Stimulated activated CD4-positive, alpha-beta T cell treated with anti-CD3 and anti-CD28 coated beads, Interleukin-2, amount 100 ng/mL, for 24 hours (primary cell): ENCODE results near the gene HPD.
"Not testable (repeated sequence)": the region's sequence is repeated elsewhere in the genome, so short reads cannot be mapped to it uniquely, and the experiment has no call there.

ENCODE experiments used
- DNase-seq, 2 donors: peaks; one replicate each; pipeline ENCODE4 v3.0.0-alpha.2; 2020

Gene HPD

DNA sequence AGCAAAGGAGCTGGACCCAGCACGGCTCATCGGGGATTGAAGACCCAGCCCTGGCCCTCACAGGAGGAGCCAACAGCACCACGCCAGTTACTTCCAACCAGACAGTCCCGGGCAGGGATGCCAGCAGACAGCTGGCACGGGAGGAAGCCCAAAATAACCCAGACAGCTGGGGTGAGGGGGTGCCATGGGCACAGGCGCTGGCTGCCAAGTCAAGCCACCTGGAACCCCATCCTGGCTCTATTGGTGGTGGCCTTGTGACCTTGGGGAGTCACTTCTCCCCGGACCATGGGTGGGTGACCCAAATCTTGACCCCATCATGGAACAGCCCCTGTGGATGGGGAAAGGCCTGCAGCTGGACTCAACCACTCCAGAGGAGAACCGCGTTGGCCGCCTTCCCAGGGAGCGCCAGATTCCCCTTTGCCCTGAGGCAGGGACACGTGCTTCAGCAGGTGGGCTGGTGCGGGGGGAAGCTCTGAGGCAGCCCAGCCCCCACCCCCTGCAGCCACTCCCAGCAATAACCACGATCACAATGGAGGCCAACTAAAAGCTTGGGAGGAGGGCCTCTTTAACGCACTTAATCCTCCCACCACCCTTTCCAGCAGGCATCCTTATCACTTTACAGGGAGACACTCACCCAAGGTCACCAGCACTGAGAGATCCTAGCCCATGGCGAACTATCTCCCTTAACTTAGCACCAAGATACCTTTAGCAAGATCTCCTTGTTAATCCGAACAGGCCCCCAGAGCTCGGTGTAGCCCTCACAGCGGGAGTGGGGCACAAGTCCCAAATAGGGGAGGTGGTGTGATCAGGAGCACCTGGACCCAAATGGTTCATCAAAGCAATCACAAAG is 60.5 kb downstream of the HPD start:
- DNase-seq, result no peak

- no peak for DNase-seq
Observed at GRCh38 chr12:121796855-121797751, 61.6 kb downstream of the HPD start.

DNA sequence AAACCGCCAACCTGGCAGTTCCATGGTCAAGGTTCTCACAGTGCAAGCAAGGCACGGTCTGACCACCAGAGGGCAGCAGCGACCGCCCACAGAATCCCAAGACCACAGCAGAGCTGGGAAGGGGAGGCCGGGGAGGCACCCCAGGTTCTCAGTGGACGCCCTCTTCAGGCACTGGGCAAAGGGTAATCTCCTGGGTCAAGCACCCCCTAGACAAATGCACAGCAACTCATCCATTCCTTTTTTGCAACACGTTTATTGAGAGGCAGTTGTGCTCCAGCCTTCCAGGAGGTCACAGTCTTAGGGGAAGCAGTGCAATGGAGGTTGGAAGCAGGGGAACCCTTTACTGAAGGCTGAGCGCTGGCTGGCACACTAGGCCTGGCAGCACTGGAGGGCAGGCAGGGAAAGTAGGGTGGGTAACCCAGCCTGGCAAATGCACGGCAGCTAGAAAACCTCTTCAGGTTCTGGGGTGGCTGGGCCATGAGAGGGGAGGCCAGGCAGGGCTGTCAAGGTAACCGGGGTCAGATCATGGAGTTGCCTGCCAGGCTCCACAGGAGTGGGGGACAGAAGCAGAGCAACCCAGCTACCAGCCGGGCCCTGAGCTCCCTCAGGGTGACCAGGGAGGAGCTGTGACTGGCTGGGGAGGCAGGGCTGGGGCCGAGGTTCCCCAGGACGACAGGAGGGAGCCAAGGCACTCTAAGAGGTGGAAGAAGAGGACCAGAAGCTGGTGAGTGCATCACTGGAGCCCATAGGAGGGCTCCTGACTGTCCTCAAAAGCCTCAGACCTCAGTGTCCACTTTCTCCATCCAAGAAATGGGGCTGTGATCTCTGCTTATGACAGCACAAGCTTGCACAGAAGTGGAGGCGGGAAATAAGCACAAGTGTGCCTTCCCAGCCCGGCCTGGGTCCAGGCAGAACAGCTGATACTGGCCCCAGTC is 63.4 kb downstream of the HPD start:
- DNase-seq, result peak; percentile 89

- DNase-seq, result peak in 1 of 2 donors; percentile 42
Observed at GRCh38 chr12:121794534-121795033, 64.1 kb downstream of the HPD start.

- peak; percentile 96 to 97 for DNase-seq
Observed at GRCh38 chr12:121793838-121794533, 64.7 kb downstream of the HPD start.

DNA sequence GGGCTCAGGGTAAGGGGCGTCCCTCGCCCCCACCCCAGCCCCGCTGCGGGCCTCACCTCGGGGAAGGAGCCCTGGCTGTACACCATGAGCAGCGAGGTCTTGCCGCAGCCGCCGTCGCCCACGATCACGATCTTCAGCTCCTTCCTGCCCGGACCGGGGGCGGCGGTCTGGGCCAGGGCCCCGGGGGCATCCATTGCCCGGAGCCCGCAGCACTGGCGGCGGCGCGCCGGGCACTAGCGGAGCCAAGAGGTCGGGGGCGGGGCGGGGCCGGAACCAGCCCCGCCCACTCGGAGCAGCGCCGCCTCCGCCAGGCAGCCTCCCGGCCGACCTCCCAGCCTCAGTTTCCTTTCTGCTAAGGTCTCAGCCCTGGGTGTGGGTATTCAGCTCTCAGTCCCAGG is 65.2 kb downstream of the HPD start, which contains the start of gene RHOF:
Gene RHOF, minus strand, starts transcription at position 249 of the 398 bp plus-strand sequence. Its CDS starts 55 bp downstream, at position 194.
- DNase-seq, result peak; percentile 73 to 81

DNA sequence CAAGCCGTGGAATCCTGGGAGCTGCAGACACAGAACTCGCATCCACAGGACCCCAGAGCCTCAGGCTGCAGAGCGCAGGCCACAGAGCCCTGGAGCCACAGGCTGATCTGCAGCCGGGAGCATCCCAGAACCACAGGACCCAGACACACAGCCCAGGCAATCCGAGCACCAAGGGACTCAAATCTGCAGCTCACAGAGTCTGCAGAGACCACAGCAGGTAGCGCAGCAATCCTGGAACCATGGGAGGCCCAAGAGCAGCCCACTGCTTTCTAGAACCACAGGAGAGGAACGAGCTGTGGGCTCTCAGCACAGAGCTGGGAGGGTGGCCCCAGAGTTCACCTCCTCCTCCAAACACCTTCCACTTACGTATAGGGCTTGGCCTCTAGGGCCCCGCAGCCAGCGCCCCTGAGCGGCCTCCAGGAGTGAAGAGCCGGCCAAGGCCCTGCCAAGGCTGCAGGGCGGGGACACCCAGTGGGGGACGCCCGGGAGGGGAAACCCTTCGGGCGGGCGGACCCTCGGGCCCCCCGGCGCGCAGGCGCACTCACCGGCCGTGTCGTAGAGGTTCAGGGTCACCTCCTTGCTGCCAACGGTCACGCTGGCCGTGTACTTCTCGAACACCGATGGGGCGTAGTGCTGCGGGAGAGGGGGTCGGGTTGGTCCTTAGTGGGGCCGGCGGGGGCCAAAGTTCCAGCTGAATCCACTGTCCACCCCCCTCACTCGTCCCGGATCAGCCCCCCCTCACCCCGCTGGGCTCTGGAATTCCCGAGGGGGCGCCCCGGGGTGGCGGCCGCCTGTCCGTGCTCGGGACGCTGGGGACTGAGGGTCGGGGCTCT is 65.8 kb downstream of the HPD start:
- DNase-seq, result peak; percentile 62 to 66

DNA sequence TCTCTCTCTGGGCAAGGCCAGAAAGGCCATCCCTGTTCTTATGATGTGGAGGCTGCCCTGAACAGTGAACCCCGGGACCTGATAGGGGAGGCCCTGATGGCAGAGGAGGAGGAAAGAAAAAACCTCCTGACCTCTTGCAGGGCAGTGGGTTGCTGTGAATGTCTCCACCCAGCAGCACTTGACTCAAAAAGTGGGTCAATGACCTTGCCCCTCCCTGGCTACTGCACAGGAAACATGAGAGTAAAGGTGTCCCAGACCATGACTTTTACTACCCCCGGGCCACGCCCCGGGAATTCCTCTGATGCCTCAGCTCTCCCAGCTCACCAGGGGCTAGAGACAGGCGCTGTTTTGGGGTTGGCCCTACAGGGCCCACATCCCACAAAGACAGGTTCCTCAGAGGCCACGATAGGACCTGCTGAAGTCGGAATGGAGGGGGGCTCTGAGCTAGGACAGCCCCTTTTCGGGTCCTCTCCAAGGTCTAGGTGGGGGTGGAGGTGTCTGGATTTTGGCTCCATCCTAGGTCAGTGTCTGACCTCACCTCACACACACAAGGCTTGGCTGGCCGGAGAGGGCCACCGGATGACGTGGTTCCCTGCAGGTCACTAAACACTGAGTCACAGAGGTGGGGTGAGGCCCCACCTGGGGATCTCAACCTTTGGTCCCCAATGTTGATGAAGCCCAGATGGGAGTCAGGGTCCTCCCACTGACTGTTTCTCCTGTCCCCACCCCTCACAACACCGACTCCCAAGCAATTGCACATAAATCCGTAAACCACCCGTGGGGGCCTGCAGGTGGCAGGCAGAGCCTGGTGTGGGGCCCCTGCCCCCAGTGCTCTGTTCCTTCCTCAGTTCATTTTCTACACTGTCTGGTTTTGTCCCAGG is 66.7 kb downstream of the HPD start:
- DNase-seq, result peak in 1 of 2 donors; percentile 59

DNA sequence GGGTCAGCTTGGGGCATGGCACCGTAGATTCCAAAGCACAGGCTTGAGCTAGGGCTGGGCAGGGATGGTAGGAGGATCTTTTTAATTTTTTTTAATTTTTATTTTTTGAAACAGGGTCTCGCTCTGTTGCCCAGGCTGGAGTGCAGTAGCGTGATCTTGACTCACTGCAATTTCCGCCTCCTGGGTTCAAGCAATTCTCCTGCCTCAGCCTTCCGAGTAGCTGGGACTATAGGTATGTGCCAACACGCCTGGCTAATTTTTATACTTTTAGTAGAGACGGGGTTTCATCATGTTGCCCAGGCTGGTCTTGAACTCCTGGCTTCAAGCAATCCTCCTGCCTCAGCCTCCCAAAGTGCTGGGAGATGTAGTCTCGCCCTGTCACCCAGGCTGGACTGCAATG is 67.9 kb downstream of the HPD start:
- DNase-seq, result not testable (repeated sequence)

- peak; percentile 91 to 93 for DNase-seq
Observed at GRCh38 chr12:121789800-121790728, 68.6 kb downstream of the HPD start.
